T-helper 2 cell (primary cell): ENCODE results near the gene CCN5.
"Not testable (repeated sequence)": the region's sequence is repeated elsewhere in the genome, so short reads cannot be mapped to it uniquely, and the experiment has no call there.

Experiments used
- DNase-seq, 5 experiments: peaks; one replicate each; pipeline versions ENCODE4 v3.0.0 to v3.0.0-alpha.2; 2012 to 2022
- total RNA-seq, 2 donors: gene quantifications; one replicate each; lab custom pipeline; 2026; lab: John Stamatoyannopoulos, UW

CCN5 gene
- total RNA-seq, result 0 reads per million in 2 donors

GRCh38 chr20:44714701-44715498 lies at the start of gene CCN5:
CCN5 (plus strand) TSS chr20:44715369; CDS start chr20:44715391, 22 bp downstream.
- DNase-seq, result no peak

- DNase-seq, result no peak
Measured at GRCh38 chr20:44666066-44666465, 49.1 kb upstream of the CCN5 start.

- DNase-seq, result not testable (repeated sequence)
Measured at GRCh38 chr20:44670851-44671250, 44.3 kb upstream of the CCN5 start.

GRCh38 chr20:44671541-44671940 lies 43.6 kb upstream of the CCN5 start:
- DNase-seq, result peak in 4 of 5 experiments; percentile 38 to 83 (median 52)

- DNase-seq, result not testable (repeated sequence)
Measured at GRCh38 chr20:44672318-44672902, 42.8 kb upstream of the CCN5 start.

GRCh38 chr20:44678242-44678641 lies 36.9 kb upstream of the CCN5 start:
- no peak for DNase-seq

- DNase-seq, result no peak
Measured at GRCh38 chr20:44678990-44679611, 36.1 kb upstream of the CCN5 start.

- DNase-seq, result no peak
Measured at GRCh38 chr20:44681796-44682566, 33.2 kb upstream of the CCN5 start.

- peak in 3 of 5 experiments; percentile 19 to 71 (median 40) for DNase-seq
Measured at GRCh38 chr20:44683263-44684046, 31.7 kb upstream of the CCN5 start.

- DNase-seq, result no peak
Measured at GRCh38 chr20:44684047-44684967, 30.9 kb upstream of the CCN5 start.

- DNase-seq, result no peak
Measured at GRCh38 chr20:44686934-44687333, 28.2 kb upstream of the CCN5 start.

GRCh38 chr20:44688053-44688625 lies 27.0 kb upstream of the CCN5 start:
- DNase-seq, result no peak

GRCh38 chr20:44689809-44690208 lies 25.4 kb upstream of the CCN5 start:
- DNase-seq, result no peak

- DNase-seq, result no peak
Measured at GRCh38 chr20:44690781-44691423, 24.3 kb upstream of the CCN5 start.

- no peak for DNase-seq
Measured at GRCh38 chr20:44691424-44692423, 23.4 kb upstream of the CCN5 start.

- no peak for DNase-seq
Measured at GRCh38 chr20:44692932-44693480, 22.2 kb upstream of the CCN5 start.

- DNase-seq, result no peak
Measured at GRCh38 chr20:44693627-44694026, 21.5 kb upstream of the CCN5 start.

- DNase-seq, result no peak
Measured at GRCh38 chr20:44694159-44694558, 21.0 kb upstream of the CCN5 start.
